MV-4-11 (cell line): ENCODE measurements around the gene RABGEF1.

Source experiments
- DNase-seq: peaks from one replicate; lab custom pipeline; 2025; lab: John Stamatoyannopoulos, UW

The RABGEF1 gene

GRCh38 chr7:66859339-66859738, 118.8 kb downstream of the RABGEF1 start:
- no peak for DNase-seq

DNA sequence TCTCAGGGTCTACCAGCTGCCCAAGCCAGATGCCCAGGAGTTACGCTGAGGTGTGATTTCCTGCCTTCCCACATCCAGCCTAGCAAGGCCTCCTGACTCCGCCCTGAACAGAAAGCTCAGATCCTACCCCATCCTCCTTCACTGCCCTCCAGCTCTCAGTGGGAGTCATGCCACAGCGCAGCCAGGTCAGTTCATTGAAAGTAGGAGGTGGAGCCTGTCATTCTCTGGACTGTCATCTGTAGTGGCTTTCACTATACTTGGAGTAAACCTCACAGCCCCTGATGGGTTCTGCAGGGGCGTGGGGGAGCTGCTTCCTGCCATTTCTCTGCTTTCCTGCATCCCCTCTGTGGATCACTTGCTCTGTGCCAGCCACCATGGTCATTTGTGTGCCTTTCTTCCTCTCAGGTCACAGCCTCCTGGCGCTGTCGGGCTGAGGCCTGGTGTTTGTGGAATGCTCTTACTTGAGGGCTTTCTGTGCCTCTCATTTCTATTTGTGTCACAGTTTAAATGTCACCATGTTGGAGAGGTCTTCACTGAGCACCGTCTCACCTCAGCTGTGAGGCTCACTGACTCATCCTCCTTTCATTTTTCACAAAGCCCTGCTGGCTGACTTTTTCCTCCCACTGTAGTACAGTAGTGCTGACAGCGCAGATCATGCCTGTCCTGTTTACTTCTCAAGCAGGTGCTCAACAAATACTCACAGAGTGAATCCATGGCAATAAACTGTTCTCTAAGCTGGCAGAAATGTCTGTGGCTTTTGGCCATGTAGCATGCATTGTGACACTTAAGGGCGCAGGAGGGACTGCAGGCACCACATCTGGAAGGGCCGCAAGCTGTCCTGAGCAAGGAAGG, 119.5 kb downstream of the RABGEF1 start:
- DNase-seq: no peak

DNA sequence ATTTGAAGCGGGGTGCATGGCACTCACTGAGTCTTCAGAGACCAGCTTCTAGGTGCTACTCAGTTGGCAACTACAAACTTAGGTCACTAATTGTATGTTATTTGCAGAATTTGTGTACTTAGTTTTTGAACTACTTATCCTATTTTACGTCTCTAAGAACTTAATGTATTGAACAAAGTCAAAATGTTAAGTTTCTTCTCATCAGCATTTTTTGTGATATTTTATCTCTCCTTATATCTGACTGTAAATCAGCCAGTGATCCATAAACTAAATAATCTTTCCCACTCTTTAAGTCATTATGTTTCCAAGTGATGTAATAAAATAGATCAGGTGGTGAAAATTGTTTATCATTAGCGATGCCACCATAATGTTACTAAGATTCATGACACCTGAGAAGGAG, 120.2 kb downstream of the RABGEF1 start:
- DNase-seq: no peak
